Upper lobe of right lung (tissue), 1 donor: Measurements from ENCODE around the gene PIWIL4. TPM values are rescaled to one million over a fixed set of nuclear protein-coding genes. Genes with fewer than 3 reads are reported as not detected.
A peak's percentile ranks its signal among the peaks of the same experiment; 100 is the strongest.

Experiments used
- ATAC-seq: fragments of 200-7000 bp; cut with Tn5 transposase; one replicate; pipeline ENCODE4 v1.9.1; 2020; ENCODE audit warnings: mild to moderate bottlenecking, moderate library complexity
- DNase-seq: peaks from one replicate; pipeline ENCODE4 v3.0.0-alpha.2; 2020
- H3K27ac ChIP-seq: fragments of 200-600 bp; one replicate; pipeline ENCODE4 v1.8.0; 2022
- H3K27me3 ChIP-seq: fragments of 200-600 bp; one replicate; pipeline ENCODE4 v1.8.0; 2022; ENCODE audit warnings: mild to moderate bottlenecking
- H3K36me3 ChIP-seq: fragments of 200-600 bp; one replicate; pipeline ENCODE4 v1.8.0; 2022
- H3K4me1 ChIP-seq: fragments of 200-600 bp; one replicate; pipeline ENCODE4 v1.8.0; 2022
- H3K4me3 ChIP-seq: fragments of 200-600 bp; one replicate; pipeline ENCODE4 v1.8.0; 2022; ENCODE audit warnings: mild to moderate bottlenecking
- H3K9me3 ChIP-seq: fragments of 200-600 bp; one replicate; pipeline ENCODE4 v1.8.0; 2022
- CTCF ChIP-seq: fragments of 200-600 bp; IDR thresholded peaks from one replicate; pipeline ENCODE4 v1.8.0; 2022; ENCODE audit warnings: antibody characterized with exemption
- intact Hi-C: fragments of 100-400 bp; cut with DNase I; formaldehyde crosslinking; loops from one replicate; pipeline ENCODE4 v1.11.0; 2022
- total RNA-seq: library from RNA; stranded (reverse); fragmentation: NEBNext Ultra II Directional; extraction: Animal tissue kit (Norgen Biotek cat#: 25700); gene quantifications from one replicate; pipeline ENCODE4 v1.2.1, GENCODE V29; 2021
- donor health status: DM: no; HTN: yes; CAD: no; lungs with severe emphysema.

The PIWIL4 gene
- total RNA-seq, 1 donor from 2014 or later, result 2.9 TPM

GRCh38 chr11:94630221-94630620, 63.1 kb downstream of the PIWIL4 start:
- Histone ChIP-seq H3K36me3 (no peaks in the 10 kb centered on the region), H3K27ac (no peak overlapping the region), H3K4me1 (peaks cover 5% of the 10 kb centered on the region), H3K27me3 (no peaks in the 10 kb centered on the region), H3K9me3 (no peaks in the 10 kb centered on the region), H3K4me3 (no peak overlapping the region)
- ATAC-seq (no peak), DNase-seq (no peak)
- TF ChIP-seq CTCF, result no peak
- intact Hi-C loops, result no loop called here

GRCh38 chr11:94632356-94632755, 65.2 kb downstream of the PIWIL4 start:
- TF ChIP-seq CTCF, result no peak
- no peaks in the 10 kb centered on the region for H3K9me3 ChIP-seq
- ATAC-seq (no peak), DNase-seq (no peak)
- H3K4me1 ChIP-seq, result peaks cover 5% of the 10 kb centered on the region
- H3K4me3 ChIP-seq, result no peak overlapping the region
- H3K27me3 ChIP-seq, result no peaks in the 10 kb centered on the region
- H3K27ac ChIP-seq, result no peak overlapping the region
- no peaks in the 10 kb centered on the region for H3K36me3 ChIP-seq
- intact Hi-C loops, result no loop called here

GRCh38 chr11:94635072-94635471, 67.9 kb downstream of the PIWIL4 start:
- TF ChIP-seq CTCF, result no peak
- H3K4me1 ChIP-seq, result peaks cover 16% of the 10 kb centered on the region
- H3K4me3 ChIP-seq, result no peak overlapping the region
- H3K9me3 ChIP-seq, result no peaks in the 10 kb centered on the region
- H3K27ac ChIP-seq, result no peak overlapping the region
- H3K27me3 ChIP-seq, result no peaks in the 10 kb centered on the region
- H3K36me3 ChIP-seq, result no peaks in the 10 kb centered on the region
- intact Hi-C loops, result no loop called here
- ATAC-seq, result peak; percentile 45
- no peak for DNase-seq

GRCh38 chr11:94636388-94636949, 69.3 kb downstream of the PIWIL4 start:
- intact Hi-C loops, result no loop called here
- H3K36me3 ChIP-seq, result no peaks in the 10 kb centered on the region
- H3K27ac ChIP-seq, result no peak overlapping the region
- no peak for DNase-seq
- no peak for ATAC-seq
- peaks cover 16% of the 10 kb centered on the region for H3K4me1 ChIP-seq
- no peak for TF ChIP-seq CTCF
- H3K27me3 ChIP-seq, result no peaks in the 10 kb centered on the region
- H3K4me3 ChIP-seq, result no peak overlapping the region
- H3K9me3 ChIP-seq, result no peaks in the 10 kb centered on the region

GRCh38 chr11:94638301-94638901, 71.2 kb downstream of the PIWIL4 start:
- peak overlapping the region; percentile 17 for H3K4me3 ChIP-seq
- ATAC-seq, result no peak

More at GRCh38 chr11:94638301-94638901, 71.2 kb downstream of the PIWIL4 start:
- TF ChIP-seq CTCF, result no peak
- no peaks in the 10 kb centered on the region for H3K9me3 ChIP-seq
- intact Hi-C loops, result no loop called here
- no peaks in the 10 kb centered on the region for H3K36me3 ChIP-seq
- no peaks in the 10 kb centered on the region for H3K27me3 ChIP-seq
- H3K4me1 ChIP-seq, result peaks cover 16% of the 10 kb centered on the region
- no peak for DNase-seq
- peak overlapping the region; percentile 82 for H3K27ac ChIP-seq
